RPMI7951 (cell line): ENCODE data around the gene NUP153. TPM values are rescaled to one million over a fixed set of nuclear protein-coding genes. Genes with fewer than 3 reads are reported as not detected.
"Not testable (repeated sequence)": the region's sequence is repeated elsewhere in the genome, so short reads cannot be mapped to it uniquely, and the experiment has no call there.

Experiments used
- DNase-seq: peaks from one replicate; pipeline ENCODE4 v3.0.0-alpha.2; 2012; ENCODE audit warnings: low read depth
- total RNA-seq: library from RNA; depleted of rRNA; stranded (reverse); fragments of >200 nt; shearing (Covaris generic); gene quantifications from 2 replicates; pipeline ENCODE4 v1.2.3, GENCODE V29; 2014

NUP153 gene
- total RNA-seq, 1 experiment from 2014 or later = 42.7 TPM

GRCh38 chr6:17601386-17601703 is 105.4 kb downstream of the NUP153 start:
- DNase-seq = no peak

DNA sequence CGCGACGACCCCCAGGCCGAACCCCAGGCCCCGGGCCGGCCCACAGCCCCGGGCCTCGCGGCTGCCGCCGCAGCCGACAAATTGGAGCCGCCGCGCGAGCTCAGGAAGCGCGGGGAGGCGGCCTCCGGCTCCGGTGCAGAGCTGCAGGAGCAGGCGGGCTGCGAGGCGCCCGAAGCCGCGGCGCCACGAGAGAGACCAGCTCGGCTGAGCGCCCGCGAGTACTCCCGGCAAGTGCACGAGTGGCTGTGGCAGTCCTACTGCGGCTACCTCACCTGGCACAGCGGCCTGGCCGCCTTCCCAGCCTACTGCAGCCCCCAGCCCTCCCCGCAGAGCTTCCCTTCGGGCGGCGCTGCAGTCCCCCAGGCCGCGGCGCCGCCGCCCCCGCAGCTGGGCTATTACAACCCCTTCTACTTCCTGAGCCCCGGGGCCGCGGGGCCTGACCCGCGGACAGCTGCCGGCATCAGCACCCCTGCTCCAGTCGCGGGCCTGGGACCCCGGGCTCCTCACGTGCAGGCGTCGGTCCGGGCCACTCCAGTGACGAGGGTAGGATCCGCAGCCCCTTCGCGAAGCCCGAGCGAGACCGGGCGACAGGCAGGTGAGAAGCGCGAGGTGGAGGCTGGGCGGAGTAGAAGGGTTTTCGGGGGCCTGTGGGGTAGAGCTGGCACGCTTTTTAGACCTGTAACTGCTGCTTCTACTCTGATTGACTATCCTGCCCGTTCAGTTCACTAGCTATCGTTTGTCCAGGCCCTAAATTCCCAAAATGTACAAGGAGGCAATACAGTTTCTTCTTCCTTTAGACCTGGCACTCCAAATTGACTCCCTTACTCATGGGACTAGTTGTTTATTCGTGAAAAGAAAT is 106.0 kb downstream of the NUP153 start:
- peak; percentile 42 for DNase-seq

DNA sequence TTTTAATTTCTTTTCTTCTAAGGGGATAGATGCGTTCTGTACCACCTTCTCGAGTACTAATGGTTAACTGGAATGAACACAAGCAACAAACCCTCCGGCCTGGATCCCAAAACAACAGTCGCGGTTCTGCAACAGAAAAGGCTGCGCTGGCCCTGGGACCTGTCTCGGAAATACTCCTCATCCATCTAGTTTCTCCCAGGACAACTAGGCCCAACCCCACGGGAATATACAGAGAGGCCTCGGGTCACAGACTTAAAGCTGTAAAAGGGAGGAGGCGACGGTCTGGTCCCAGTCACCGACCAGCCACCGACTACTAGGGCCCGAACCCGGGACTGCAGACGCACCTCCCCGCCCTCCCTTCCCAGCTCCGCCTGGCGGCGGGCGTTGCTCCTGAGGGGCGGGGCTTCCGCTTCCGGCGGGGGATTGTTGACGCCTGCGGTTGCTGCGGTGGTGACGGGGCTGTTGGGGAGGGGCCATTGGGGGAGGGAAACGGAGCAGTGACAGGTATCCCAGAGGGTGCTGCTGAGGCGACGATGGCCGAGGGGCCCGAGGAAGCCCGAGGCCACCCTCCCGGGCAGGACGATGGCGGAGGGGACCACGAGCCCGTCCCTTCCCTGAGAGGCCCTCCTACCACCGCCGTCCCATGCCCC is 106.7 kb downstream of the NUP153 start, which contains the start of gene FAM8A1:
Gene FAM8A1 (plus strand): TSS at position 426 of the 650 bp plus-strand sequence. CDS start 108 bp downstream, at position 534.
- peak; percentile 86 for DNase-seq

GRCh38 chr6:17596085-17596484 is 110.6 kb downstream of the NUP153 start:
- no peak for DNase-seq

GRCh38 chr6:17593246-17593645 is 113.5 kb downstream of the NUP153 start:
- no peak for DNase-seq

DNA sequence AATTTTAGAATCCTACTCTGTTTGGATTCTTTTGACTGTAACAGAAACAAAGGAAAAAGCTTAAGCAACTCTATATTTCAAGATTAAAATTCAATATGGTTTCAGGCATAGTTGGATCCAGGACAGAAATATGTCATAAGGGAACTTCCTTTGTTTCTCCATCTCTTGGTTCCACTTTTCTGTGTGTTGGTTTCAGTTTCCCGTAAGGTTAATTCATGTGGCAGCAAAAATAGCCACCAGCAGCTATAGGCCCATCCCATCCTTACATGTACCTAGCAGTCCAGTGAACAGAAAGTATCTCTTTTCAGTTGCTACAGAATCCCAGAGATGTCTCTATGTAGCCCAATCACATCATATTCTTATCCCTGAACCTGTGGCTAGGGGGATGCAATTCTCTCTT is 115.4 kb downstream of the NUP153 start:
- no peak for DNase-seq

DNA sequence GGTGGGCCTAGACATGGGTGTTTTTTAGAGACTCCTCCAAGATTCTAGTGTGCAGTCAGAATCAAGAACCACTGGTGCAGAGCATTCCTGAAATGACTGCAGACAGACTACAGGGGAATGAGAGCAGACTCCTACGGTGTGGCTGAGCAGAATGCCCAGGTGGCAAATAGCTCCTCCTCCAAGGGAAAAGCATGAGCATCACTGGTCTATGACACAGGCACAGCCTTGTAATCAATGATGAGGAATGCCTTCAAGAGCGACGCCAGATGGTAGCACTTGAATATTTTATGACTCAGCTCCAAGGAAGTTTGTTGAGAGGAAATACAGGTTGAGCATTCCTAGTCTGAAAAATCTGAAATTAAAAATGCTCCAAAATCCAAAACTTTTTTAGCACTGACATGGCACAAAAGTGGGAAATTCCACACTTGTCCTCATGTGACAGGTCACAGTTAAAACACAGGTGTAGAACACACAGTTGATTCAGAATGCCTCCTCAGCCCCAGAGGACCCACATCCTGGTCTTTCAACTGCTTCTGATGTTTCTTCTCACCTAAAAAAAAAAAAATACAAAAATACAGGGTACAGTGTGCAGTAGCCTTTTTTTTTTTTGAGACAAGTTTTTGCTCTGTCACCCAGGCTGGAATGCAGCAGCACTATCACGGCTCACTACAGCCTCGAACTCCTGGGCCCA is 117.2 kb downstream of the NUP153 start:
- peak; percentile 82 for DNase-seq

DNA sequence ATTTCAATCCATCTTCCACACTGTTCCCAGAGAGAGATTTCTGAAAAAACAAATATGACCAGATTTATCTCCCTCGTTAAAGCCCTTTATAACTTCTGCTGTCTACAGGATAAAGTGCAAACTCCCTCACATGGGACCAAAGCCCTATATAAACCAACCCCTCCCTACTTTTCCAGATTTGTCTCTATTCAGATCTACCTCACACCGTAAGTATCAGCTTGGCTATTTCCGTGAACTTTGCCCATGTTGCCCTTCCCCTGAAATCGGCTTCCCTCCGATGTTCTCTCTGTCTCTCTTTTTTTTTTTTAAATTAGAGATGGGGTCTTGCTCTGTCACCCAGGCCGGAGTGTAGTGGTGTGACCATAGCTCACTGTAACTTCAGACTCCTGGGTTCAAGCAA is 118.7 kb downstream of the NUP153 start:
- DNase-seq = no peak

DNA sequence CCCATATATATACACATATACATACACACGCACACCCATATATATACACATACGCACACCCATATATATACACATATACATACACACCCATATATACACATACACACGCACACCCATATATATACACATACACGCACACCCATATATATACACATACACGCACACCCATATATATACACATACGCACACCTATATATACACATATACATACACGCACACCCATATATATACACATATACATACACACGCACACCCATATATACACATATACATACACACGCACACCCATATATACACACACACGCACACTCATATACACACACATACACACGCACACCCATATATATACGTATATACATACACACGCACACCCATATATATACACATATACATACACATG is 120.1 kb downstream of the NUP153 start:
- DNase-seq = not testable (repeated sequence)

DNA sequence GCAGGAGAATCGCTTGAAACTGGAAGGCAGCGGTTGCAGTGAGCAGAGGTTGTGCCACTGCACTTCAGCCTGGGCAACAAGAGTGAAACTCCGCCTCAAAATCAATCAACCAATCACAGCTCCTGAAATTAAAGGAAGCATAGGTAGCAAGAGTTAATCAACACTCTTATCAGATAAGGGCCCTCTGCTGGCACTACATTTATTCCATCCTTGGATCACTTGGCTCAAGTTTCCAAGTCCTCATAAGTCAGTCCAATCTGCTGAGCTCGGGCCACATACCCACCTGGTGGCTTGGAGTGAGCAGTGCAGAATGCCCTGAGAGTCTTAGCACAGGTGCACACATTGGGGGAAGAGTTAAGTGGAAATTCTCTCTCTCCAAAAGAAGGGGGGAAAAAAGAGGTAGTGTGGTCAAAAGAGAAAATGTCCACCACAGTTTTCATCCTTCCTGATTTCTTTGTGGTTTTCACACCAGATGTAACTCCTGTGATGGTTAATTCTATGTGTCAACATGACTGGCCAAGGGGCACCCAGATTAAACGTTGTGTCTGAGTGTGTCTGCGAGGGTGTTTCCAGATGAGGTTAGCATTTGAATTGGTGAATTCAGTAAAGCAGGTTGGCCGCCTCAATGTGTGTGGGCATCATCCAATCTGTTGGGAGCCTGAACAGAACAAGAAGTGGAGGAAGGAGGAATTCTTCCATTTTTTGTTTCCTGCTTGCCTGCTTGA is 120.8 kb downstream of the NUP153 start:
- peak; percentile 34 for DNase-seq

DNA sequence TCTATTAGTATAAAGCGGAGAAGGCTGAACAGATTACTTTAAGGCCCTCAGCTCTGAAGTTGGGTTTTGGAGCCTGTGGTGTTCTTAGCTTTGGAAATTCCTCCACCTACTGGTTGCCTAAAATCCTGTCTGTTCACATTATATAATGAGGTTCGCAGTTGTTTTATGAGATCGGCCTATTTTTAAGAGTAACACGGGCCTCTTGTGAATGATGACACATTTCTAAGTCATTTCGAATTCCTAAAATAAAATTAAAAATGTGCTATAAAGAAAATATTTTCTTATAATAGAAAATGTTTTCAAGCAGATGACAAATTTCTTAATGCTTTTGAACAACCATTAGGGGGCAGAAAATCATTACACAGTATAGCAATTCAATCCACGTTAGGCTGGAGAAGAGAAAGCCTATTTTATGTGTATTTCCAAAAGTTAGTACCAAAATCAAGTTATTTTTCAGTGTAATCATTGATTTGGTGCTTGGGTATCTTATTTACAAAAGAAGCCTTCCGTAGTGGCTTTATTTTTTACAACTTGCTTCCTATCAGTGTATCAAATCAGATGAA is 122.4 kb downstream of the NUP153 start:
- peak; percentile 76 for DNase-seq

- no peak for DNase-seq
Observed at GRCh38 chr6:17583811-17584210, 122.9 kb downstream of the NUP153 start.

DNA sequence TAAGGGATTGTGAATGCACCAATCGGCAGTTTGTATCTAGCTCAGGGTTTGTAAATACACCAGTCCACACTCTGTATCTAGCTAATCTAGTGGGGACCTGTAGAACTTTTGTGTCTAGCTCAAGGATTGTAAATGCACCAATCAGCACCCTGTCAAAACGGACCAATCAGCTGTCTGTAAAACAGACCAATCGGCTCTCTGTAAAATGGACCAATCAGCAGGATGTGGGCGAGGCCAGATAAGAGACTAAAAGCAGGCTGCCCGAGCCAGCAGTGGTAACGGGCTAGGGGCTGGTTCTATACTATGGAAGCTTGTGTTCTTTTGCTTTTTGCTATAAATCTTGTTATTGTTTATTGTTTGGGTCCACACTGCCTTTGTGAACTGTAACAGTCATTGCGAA is 125.4 kb downstream of the NUP153 start:
- peak; percentile 14 for DNase-seq

GRCh38 chr6:17580518-17581048 is 126.1 kb downstream of the NUP153 start:
- peak; percentile 69 for DNase-seq

DNA sequence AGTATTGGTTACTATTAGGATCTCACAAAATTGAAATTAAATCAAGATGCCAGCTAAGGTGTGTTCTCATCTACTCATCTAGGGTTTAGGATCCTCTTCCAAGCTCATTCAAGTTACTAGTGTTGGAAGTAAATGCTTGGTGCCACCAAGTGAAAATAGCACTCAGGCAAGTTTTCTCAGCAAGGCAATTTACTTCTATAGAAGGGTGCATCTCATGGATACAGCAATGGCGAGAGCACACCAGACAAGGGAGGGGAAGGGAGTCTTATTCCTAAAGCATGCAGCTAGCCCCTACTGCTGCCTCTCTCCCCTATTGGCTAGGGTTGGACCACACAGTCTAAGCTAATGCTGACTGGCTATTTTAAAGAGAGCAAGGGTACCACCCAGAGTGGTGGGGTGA is 129.7 kb downstream of the NUP153 start:
- no peak for DNase-seq

DNA sequence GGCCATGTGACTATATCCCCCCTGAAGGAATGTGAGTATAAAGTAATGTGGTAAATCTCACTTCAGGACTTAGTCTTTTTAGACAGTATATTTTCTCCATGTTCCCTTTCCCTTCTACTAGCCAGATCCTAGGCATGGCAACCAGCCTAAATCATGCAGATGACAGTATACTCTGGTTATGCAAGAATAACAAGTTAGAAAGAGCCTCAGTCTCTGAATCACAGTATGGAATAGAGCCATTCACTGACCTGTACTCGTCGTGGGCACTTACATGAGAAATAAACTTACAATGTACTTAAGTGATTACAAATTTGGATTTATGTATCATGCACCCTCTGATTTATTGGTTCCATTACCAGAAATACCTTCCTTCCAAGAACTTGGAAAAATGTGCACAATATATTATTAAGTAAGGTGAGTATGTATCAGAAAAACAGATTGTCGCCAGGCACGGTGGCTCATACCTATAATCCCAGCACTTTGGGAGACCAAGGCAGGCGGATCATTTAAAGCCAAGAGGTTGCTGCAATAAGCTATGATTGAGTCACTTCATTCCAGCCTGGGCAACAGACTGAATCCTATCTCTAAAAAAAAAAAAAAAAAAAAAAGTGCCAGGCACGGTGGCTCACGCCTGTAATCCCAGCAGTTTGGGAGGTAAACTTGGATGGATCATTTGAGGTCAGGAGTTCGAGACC is 131.7 kb downstream of the NUP153 start:
- DNase-seq = peak; percentile 50

DNA sequence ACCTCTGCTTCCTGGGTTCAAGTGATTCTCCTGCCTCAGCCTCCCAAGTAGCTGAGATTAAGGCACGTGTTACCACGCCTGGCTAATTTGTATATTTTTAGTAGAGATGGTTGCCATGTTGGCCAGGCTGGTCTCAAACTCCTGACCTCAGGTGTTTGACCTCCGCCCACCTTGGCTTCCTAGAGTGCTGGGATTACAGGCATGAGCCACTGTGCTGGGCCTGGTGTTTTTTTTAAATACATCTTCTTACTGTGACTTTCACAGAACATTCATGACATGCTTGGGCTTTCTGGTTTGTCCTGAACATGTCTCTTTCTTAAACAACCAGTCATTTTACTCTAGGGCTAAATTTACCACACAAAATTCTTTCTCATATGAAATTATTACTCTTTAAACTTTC is 141.3 kb downstream of the NUP153 start:
- no peak for DNase-seq
